Lower leg skin (tissue), 3 donors: Measurements from ENCODE around the gene ATP5PF.

Source experiments
- POLR2A ChIP-seq, 2 donors: fragments of 450-650 bp; IDR thresholded peaks; one replicate each; pipeline ENCODE4 v1.6.1; 2016 to 2017; ENCODE audit warnings: antibody characterized with exemption in 2 of 2, mild to moderate bottlenecking in 1 of 2, moderate library complexity in 1 of 2
- TF ChIP-seq, protein P1 (sequence below), 3 donors: fragments of 450-650 bp; IDR thresholded peaks; one replicate each; pipeline ENCODE4 v1.5.1; 2016; ENCODE audit warnings: antibody characterized with exemption in 3 of 3, mild to moderate bottlenecking in 3 of 3, moderate library complexity in 2 of 3

DNA sequence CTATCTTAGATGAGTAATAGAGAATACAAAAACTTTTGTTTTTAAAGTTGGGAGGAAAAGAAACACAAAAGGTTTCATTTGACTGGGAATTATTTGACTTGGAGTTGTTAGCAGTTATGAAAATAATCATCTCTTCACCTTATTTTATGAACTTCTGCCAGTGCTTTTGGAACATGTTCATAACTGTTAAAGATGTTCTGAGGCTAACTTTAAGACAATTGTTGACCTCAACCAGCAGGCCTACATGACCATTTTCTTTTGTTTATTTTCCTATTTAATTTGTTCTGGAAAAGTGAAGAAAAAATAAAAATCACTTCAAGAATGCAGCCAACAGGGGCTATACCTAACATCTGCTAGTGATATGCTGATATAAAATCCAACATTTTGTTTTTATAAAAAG lies 58.3 kb downstream of the ATP5PF start:
- no peak for TF ChIP-seq POLR2A (IDR thresholded peaks at IDR 0.05)
- TF ChIP-seq, protein P1, sequence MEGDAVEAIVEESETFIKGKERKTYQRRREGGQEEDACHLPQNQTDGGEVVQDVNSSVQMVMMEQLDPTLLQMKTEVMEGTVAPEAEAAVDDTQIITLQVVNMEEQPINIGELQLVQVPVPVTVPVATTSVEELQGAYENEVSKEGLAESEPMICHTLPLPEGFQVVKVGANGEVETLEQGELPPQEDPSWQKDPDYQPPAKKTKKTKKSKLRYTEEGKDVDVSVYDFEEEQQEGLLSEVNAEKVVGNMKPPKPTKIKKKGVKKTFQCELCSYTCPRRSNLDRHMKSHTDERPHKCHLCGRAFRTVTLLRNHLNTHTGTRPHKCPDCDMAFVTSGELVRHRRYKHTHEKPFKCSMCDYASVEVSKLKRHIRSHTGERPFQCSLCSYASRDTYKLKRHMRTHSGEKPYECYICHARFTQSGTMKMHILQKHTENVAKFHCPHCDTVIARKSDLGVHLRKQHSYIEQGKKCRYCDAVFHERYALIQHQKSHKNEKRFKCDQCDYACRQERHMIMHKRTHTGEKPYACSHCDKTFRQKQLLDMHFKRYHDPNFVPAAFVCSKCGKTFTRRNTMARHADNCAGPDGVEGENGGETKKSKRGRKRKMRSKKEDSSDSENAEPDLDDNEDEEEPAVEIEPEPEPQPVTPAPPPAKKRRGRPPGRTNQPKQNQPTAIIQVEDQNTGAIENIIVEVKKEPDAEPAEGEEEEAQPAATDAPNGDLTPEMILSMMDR (IDR thresholded peaks at IDR 0.05), result no peak
